Lower leg skin (tissue), 4 donors: ENCODE results near the gene GPR31. TPM values are rescaled to one million over a fixed set of nuclear protein-coding genes. Genes with fewer than 3 reads are reported as not detected.
"Not testable (repeated sequence)": the region's sequence is repeated elsewhere in the genome, so short reads cannot be mapped to it uniquely, and the experiment has no call there.

Source experiments
- DNase-seq, 2 donors: peaks; one replicate each; pipeline ENCODE4 v3.0.0-alpha.2; 2019; ENCODE audit warnings: low spot score in 2 of 2
- H3K4me3 ChIP-seq: fragments of 200-600 bp; sonication (generic); 2 replicates; pipeline ENCODE4 v1.5.1; 2017; ENCODE audit warnings: mild to moderate bottlenecking, low read depth; ENCODE audit not compliant: poor library complexity, severe bottlenecking
- POLR2A ChIP-seq, 2 donors: fragments of 450-650 bp; IDR thresholded peaks; one replicate each; pipeline ENCODE4 v1.6.1; 2016 to 2017; ENCODE audit warnings: antibody characterized with exemption in 2 of 2, mild to moderate bottlenecking in 1 of 2, moderate library complexity in 1 of 2
- WGBS, 2 donors: methylation state at CpG; one replicate each; pipeline ENCODE4 v1.1.5; 2018; 5-methylcytosine and 5-hydroxymethylcytosine counted together
- intact Hi-C: fragments of 100-400 bp; cut with DNase I; formaldehyde crosslinking; loops from one replicate; pipeline ENCODE4 v1.15.0; 2023; ENCODE audit warnings: low total_unique reads
- total RNA-seq, 4 donors: library from RNA; depleted of rRNA; stranded (reverse); fragments of >200 nt; gene quantifications; one replicate each; pipeline ENCODE4 v1.1.0, GENCODE V29; 2016
- TF ChIP-seq, protein P1 (sequence below), 3 donors: fragments of 450-650 bp; IDR thresholded peaks; one replicate each; pipeline ENCODE4 v1.5.1; 2016; ENCODE audit warnings: antibody characterized with exemption in 3 of 3, mild to moderate bottlenecking in 3 of 3, moderate library complexity in 2 of 3

Gene GPR31
- total RNA-seq, 4 donors from 2014 or later: not detected

DNA sequence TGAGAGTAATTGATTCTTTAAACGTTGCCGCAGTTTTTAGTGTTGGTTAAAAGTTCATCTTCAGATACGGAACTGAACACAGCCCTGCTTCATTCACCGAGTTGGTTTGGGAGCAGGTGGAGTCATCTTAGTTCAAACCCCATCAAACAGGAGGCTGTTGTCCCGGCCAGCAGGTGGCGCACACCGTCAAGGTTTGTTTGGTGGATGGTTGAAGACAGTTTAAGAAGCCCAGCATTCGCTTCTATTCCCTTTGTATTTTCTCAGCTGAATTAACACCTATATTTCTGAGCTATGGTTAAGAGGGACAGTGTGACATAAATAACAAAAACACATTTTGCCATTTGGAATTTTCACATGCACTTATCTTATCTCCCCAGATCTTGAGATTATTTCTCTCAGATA lies 25.1 kb upstream of the GPR31 start:
- WGBS, 2 donors: 2 to 7% methylated on average over 4 to 5 of the region's 8 CpGs
- intact Hi-C loops, H3K4me3 ChIP-seq, DNase-seq: not testable (repeated sequence)

DNA sequence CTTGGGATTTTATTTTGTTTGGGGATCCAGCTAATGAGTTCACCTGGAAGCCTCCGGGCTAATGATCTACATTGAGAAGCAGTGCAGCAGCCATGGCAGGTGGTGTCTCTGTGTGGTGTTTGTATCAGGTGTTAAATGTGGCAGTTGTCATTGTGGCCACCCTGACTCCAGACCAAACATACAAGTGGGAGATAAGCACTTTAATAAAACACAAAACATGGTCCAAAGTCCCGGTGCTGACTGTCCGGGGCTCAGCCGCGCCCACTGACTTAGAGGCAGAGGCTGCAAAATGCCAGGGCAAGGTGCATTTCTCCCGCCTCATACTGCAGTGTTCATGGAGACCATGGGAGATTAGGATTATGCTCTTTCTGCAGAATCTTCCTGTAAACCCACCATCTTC lies 23.6 kb upstream of the GPR31 start:
- intact Hi-C loops, H3K4me3 ChIP-seq, DNase-seq: not testable (repeated sequence)
- WGBS, 2 donors: no CpG with 5 or more reads among the region's 6 CpGs

- intact Hi-C loops, H3K4me3 ChIP-seq: not testable (repeated sequence)
- peak in 1 of 2 donors; percentile 84 for DNase-seq
- 73 to 78% methylated on average over 4 to 6 of the region's 8 CpGs for WGBS, 2 donors
Measured at GRCh38 chr6:167180086-167180485, 22.3 kb upstream of the GPR31 start.

- DNase-seq: peak in 1 of 2 donors; percentile 67
- intact Hi-C loops, H3K4me3 ChIP-seq: not testable (repeated sequence)
- WGBS, 2 donors: 71 to 92% methylated on average over 11 to 15 of the region's 31 CpGs
Measured at GRCh38 chr6:167178896-167179655, 21.3 kb upstream of the GPR31 start.

GRCh38 chr6:167177271-167177670 lies 19.5 kb upstream of the GPR31 start:
- WGBS, 2 donors: 40 to 88% methylated on average over 1 to 8 of the region's 14 CpGs
- peak in 1 of 2 donors; percentile 39 for DNase-seq
- H3K4me3 ChIP-seq, intact Hi-C loops: not testable (repeated sequence)

GRCh38 chr6:167172011-167172410 lies 14.2 kb upstream of the GPR31 start:
- H3K4me3 ChIP-seq, intact Hi-C loops, DNase-seq: not testable (repeated sequence)
- 67 to 89% methylated on average over 8 to 12 of the region's 13 CpGs for WGBS, 2 donors

DNA sequence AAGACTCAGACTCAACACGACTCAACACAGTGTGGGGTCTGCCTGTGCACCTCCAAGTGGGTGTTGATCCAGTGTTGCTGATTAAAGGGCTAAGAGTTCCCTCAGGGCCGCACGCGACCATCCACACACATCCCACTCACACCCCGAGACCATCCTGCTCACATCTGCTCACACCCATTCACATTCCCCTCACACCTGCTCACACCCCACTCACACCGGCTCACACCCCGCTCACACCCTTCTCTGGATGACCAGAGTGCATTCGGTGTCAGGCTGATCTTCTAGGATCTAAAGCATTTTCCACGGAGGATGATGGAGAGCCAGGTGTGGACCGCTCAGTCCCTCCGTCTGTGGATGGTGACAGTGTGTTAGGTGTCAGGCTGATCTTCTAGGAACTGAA lies 13.5 kb upstream of the GPR31 start:
- DNase-seq, H3K4me3 ChIP-seq, intact Hi-C loops: not testable (repeated sequence)
- 88 to 93% methylated on average over 11 of the region's 11 CpGs for WGBS, 2 donors

- 83 to 100% methylated on average over 4 to 9 of the region's 13 CpGs for WGBS, 2 donors
- H3K4me3 ChIP-seq, DNase-seq, intact Hi-C loops: not testable (repeated sequence)
Measured at GRCh38 chr6:167169867-167170266, 12.1 kb upstream of the GPR31 start.

DNA sequence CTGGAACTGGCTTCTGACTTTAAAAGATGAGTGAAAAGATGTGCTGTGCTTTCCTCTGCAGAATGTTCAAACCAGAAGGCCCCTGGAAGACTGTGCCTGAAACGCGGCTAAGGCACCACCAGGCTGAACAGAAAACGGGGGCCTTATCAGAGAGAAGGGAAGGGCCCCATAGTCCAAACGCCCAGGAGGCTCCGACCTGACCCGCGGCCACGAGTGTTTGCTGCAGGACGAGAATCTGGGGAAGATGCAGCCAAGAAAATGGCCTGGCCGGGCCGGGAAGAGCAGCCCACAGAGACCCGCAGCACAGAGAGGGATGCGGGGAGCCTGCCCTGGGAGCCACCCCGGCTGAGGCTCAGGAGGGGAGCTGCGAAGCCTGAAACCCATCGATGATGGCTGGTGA lies 10.5 kb upstream of the GPR31 start:
- WGBS, 2 donors: 78 to 81% methylated on average over 11 to 12 of the region's 16 CpGs
- intact Hi-C loops, H3K4me3 ChIP-seq: not testable (repeated sequence)
- DNase-seq: peak in 1 of 2 donors; percentile 79

DNA sequence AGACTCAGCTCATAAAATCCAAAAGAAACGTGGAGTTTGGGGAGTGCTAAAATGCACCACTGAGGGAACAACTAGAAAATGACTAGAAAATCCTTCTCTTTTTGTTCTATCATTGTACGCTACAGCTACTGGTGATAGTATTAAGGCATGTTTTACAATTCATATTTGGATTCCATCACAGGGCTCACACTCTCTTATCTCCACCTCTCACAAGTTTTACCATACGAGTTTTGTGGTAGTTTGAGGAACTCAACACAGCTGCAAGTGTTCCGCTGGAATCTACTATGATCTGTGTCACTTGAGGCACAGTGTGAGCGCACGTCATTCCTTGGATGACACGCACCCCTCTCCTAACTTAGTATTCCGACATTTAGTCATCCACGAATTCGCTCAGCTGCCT lies 9.9 kb upstream of the GPR31 start:
- WGBS, 2 donors: 73 to 83% methylated on average over 10 of the region's 10 CpGs
- H3K4me3 ChIP-seq, intact Hi-C loops, DNase-seq: not testable (repeated sequence)

DNA sequence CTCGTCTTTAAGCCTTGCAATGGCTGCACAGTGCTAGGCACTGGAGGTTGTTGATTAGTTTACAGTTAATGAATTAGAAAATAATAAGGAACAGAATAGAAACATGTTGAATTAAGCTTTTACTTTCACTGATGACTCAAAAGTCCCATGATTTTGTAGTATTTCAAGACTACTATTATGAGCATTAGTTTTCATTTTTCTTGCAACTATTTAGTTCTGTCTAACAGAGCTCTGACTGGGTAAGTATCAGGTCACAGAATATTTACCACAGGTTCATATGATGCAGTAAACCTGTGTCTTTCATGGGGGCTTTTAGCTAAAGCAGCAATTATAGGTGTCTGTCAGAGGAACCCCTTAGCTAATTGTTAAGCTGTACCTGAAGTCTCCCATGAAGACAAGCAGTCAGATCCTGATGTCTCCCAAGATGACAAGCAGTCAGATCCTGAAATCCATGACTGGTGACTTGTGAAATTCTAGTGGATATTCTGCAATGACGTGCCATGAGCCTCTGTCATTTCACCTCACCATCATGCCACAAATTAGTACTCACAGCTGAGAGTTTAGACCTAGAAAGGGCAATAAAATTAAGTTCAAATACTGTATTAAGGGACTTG lies 8.2 kb upstream of the GPR31 start:
- 84 to 87% methylated on average over 2 of the region's 2 CpGs for WGBS, 2 donors
- intact Hi-C loops: no loop called here
- TF ChIP-seq, protein P1, sequence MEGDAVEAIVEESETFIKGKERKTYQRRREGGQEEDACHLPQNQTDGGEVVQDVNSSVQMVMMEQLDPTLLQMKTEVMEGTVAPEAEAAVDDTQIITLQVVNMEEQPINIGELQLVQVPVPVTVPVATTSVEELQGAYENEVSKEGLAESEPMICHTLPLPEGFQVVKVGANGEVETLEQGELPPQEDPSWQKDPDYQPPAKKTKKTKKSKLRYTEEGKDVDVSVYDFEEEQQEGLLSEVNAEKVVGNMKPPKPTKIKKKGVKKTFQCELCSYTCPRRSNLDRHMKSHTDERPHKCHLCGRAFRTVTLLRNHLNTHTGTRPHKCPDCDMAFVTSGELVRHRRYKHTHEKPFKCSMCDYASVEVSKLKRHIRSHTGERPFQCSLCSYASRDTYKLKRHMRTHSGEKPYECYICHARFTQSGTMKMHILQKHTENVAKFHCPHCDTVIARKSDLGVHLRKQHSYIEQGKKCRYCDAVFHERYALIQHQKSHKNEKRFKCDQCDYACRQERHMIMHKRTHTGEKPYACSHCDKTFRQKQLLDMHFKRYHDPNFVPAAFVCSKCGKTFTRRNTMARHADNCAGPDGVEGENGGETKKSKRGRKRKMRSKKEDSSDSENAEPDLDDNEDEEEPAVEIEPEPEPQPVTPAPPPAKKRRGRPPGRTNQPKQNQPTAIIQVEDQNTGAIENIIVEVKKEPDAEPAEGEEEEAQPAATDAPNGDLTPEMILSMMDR (IDR thresholded peaks at IDR 0.05): no peak
- TF ChIP-seq POLR2A (IDR thresholded peaks at IDR 0.05): no peak
- no peak for DNase-seq
- H3K4me3 ChIP-seq: no peak overlapping the region
